HepG2 (cell line): ENCODE measurements around the gene HNRNPL. TPM values are rescaled to one million over a fixed set of nuclear protein-coding genes. Genes with fewer than 3 reads are reported as not detected.
"Not testable (repeated sequence)": the region's sequence is repeated elsewhere in the genome, so short reads cannot be mapped to it uniquely, and the experiment has no call there.

Experiments used
- ATAC-seq: fragments of 200-7000 bp; cut with Tn5 transposase; 3 replicates; pipeline ENCODE4 v1.9.1; 2020; ENCODE audit warnings: mild to moderate bottlenecking, moderate library complexity
- BruUV-seq: library from RNA; stranded (reverse); fragments of 400-500 nt; replicated peaks from 2 replicates; lab custom pipeline; 2021; lab: Mats Ljungman, UMichigan
- CTCF ChIA-PET: fragments of 300-600 bp; formaldehyde crosslinking; extraction: SDS; loops from one replicate; lab custom pipeline; 2021; ENCODE audit warnings: low total read pairs, inconsistent platforms, low intra/inter-chr PET ratio; lab: Yijun Ruan, JAX
- POLR2A ChIA-PET: fragments of 350-600 bp; sonication (Branson Sonifier 250); formaldehyde crosslinking; loops from one replicate; lab custom pipeline; 2020; ENCODE audit warnings: antibody characterized with exemption, inconsistent platforms; lab: Yijun Ruan, JAX
- DNase-seq: peaks from one replicate; pipeline ENCODE4 v3.0.0-alpha.2; 2015; ENCODE audit warnings: low spot score
- FAIRE-seq: peaks from 3 replicates; lab custom pipeline; 2011; peaks lifted over from hg19 to GRCh38; lab: Jason Lieb, UNC
- H2AFZ ChIP-seq: one replicate; pipeline ENCODE4 v1.6.1; 2011; ENCODE audit warnings: low read length, inconsistent platforms
- H3K27ac ChIP-seq: fragments of 300-600 bp; 3 replicates; pipeline ENCODE4 v1.8.0; 2011; ENCODE audit warnings: mixed run types, mild to moderate bottlenecking, mixed read lengths, low read length, inconsistent platforms; ENCODE audit not compliant: insufficient read depth; ENCODE audit errors: extremely low read length
- H3K27me3 ChIP-seq, 2 experiments: fragments of 200-600 bp in 1 of 2; 2 replicates in 1 of 2; 3 replicates in 1 of 2; pipeline versions ENCODE4 v1.6.0 to v1.8.0; 2011; ENCODE audit warnings: low read length in 2 of 2, mild to moderate bottlenecking in 2 of 2, moderate library complexity in 2 of 2, inconsistent platforms in 1 of 2; ENCODE audit not compliant: insufficient read depth in 2 of 2, control insufficient read depth in 1 of 2
- H3K36me3 ChIP-seq, 2 experiments: fragments of 200-600 bp in 1 of 2; replicated peaks in 1 of 2; 2 replicates in 1 of 2; 3 replicates in 1 of 2; pipeline versions ENCODE4 v1.5.1 to v1.8.0; 2011; ENCODE audit warnings: low read length in 2 of 2, inconsistent platforms in 1 of 2; ENCODE audit not compliant: insufficient read depth in 2 of 2, control insufficient read depth in 1 of 2
- H3K4me1 ChIP-seq: 2 replicates; pipeline ENCODE4 v1.5.1; 2012; ENCODE audit warnings: low read length, inconsistent platforms; ENCODE audit not compliant: insufficient read depth
- H3K4me2 ChIP-seq: 2 replicates; pipeline ENCODE4 v1.6.0; 2011; ENCODE audit warnings: low read depth, low read length, inconsistent platforms
- H3K4me3 ChIP-seq, 3 experiments: fragments of 200-600 bp in 1 of 3; sonication (generic), shearing (Covaris generic) in 1 of 3; replicated peaks in 1 of 3; 2 replicates each; pipeline ENCODE4 v1.5.1; 2011 to 2016; ENCODE audit warnings: low read length in 3 of 3, inconsistent platforms in 2 of 3, low read depth in 2 of 3, mild to moderate bottlenecking in 2 of 3, control low read depth in 1 of 3, mixed read lengths in 1 of 3; ENCODE audit not compliant: insufficient read depth in 1 of 3
- H3K79me2 ChIP-seq: one replicate; pipeline ENCODE4 v1.6.1; 2011; ENCODE audit warnings: low read length, inconsistent platforms; ENCODE audit not compliant: insufficient read depth
- H3K9ac ChIP-seq: 2 replicates; pipeline ENCODE4 v1.6.0; 2011; ENCODE audit warnings: mild to moderate bottlenecking, low read depth, low read length, inconsistent platforms; ENCODE audit not compliant: insufficient read depth
- H3K9me3 ChIP-seq: 2 replicates; pipeline ENCODE4 v1.5.1; 2012; ENCODE audit warnings: mild to moderate bottlenecking, low read length
- H4K20me1 ChIP-seq: 2 replicates; pipeline ENCODE4 v1.6.0; 2011; ENCODE audit warnings: inconsistent platforms, mild to moderate bottlenecking, low read length, moderate library complexity; ENCODE audit not compliant: insufficient read depth
- MIER2 ChIP-seq: IDR thresholded peaks from 2 replicates; pipeline ENCODE4 v1.6.1; 2016; ENCODE audit warnings: missing biosample characterization, missing genetic modification reagents
- SNAPC4 ChIP-seq: sonication (generic); formaldehyde crosslinking; IDR thresholded peaks from 2 replicates; pipeline ENCODE4 v1.4.0; 2020; ENCODE audit warnings: mild to moderate bottlenecking, missing genetic modification reagents
- ZBTB1 ChIP-seq: sonication (generic); formaldehyde crosslinking; IDR thresholded peaks from 2 replicates; pipeline ENCODE4 v1.4.0; 2020; ENCODE audit warnings: missing genetic modification reagents, borderline replicate concordance
- ZFP90 ChIP-seq: sonication (generic); formaldehyde crosslinking; IDR thresholded peaks from 2 replicates; pipeline ENCODE4 v1.8.0; 2022; ENCODE audit warnings: missing genetic modification reagents, mild to moderate bottlenecking, inconsistent platforms, borderline replicate concordance
- WGBS: methylation state at CpG from one replicate; pipeline ENCODE4 v1.1.6; 2017; ENCODE audit warnings: low lambda C conversion rate; 5-methylcytosine and 5-hydroxymethylcytosine counted together
- in situ Hi-C: cut with HindIII; loops from 2 replicates; pipeline ENCODE4 v1.10.0; 2017; ENCODE audit warnings: low pct_unique_long_range_greater_than_20kb; ENCODE audit not compliant: extremely low pct_ligation_motif_present
- intact Hi-C: fragments of 100-400 bp; cut with micrococcal nuclease; formaldehyde crosslinking; loops from one replicate; pipeline ENCODE4 v1.10.0; 2022; ENCODE audit not compliant: unreplicated experiment
- polyA plus RNA-seq, 8 experiments: library from polyadenylated mRNA; depleted of rRNA in 3 of 8; stranded (reverse) in 7 of 8; unstranded in 1 of 8; fragments of >200 nt; fragmentation: Illumina TruSeq in 4 of 8; extraction: Trizol in 4 of 8; gene quantifications; 2 replicates each; pipeline versions ENCODE4 v1.2.1 to v1.2.3, GENCODE V29; 2011 to 2016; ENCODE audit warnings: low read depth in 4 of 8, missing spikeins in 1 of 8, mixed read lengths in 1 of 8; ENCODE audit not compliant: insufficient read depth in 1 of 8
- total RNA-seq, 5 experiments: library from RNA; depleted of rRNA; stranded (reverse); fragments of >200 nt; fragmentation: Illumina TruSeq; extraction: Trizol; gene quantifications; 2 replicates each; pipeline ENCODE4 v1.2.3, GENCODE V29; 2016; ENCODE audit warnings: low read depth in 1 of 5
- TF ChIP-seq, protein P1 (sequence below): sonication (generic); formaldehyde crosslinking; IDR thresholded peaks from 2 replicates; pipeline ENCODE4 v1.4.0; 2020; ENCODE audit warnings: missing genetic modification reagents

Gene HNRNPL
- total and polyA plus RNA-seq, 2 of the 13 experiments (the other 11 are each of a cell fraction or from before 2014, with no cell fraction given), result 156 to 278 TPM

DNA sequence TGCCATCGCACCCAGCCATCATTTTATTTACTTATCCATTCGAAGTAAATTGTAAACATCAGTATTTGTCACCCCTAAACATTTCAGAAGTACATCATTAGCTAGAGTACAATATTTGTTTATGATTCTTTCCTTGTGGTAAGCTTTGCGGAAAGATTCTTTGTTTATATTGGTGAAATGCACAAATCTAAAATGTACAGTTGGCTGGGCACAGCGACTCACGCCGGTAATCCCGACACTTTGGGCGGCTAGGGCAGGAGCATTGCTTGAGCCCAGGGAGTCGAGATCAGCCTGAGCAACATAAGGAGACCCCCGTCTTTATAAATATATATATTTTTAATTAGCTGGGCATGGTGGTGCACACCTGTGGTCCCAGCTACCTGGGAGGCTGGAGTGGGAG is 50.7 kb downstream of the HNRNPL start:
- POLR2A ChIA-PET, result interaction anchor here (0.6 to 2.2 kb wide), 3 partner anchors 16 to 32 kb away, joined by 3 to 10 read pairs (median 4); partner anchors contain the start of gene ECH1
- H3K36me3 ChIP-seq, result no peaks in the 10 kb centered on the region
- H3K9ac ChIP-seq, result no peak overlapping the region
- ATAC-seq, result no peak
- BruUV-seq, result no TSS peak
- H3K79me2 ChIP-seq, result no peaks in the 10 kb centered on the region
- no peak for FAIRE-seq
- H4K20me1 ChIP-seq, result no peaks in the 10 kb centered on the region
- in situ Hi-C loops, result no loop called here
- intact Hi-C loops, result no loop called here
- H2AFZ ChIP-seq, result no peak overlapping the region
- CTCF ChIA-PET, result no interaction called here
- TF ChIP-seq SNAPC4, result no peak
- no peak for TF ChIP-seq ZFP90
- no peak for TF ChIP-seq ZBTB1 (CRISPR knock-in tag)
- no peak for TF ChIP-seq MIER2 (CRISPR knock-in tag)
- TF ChIP-seq, protein P1, sequence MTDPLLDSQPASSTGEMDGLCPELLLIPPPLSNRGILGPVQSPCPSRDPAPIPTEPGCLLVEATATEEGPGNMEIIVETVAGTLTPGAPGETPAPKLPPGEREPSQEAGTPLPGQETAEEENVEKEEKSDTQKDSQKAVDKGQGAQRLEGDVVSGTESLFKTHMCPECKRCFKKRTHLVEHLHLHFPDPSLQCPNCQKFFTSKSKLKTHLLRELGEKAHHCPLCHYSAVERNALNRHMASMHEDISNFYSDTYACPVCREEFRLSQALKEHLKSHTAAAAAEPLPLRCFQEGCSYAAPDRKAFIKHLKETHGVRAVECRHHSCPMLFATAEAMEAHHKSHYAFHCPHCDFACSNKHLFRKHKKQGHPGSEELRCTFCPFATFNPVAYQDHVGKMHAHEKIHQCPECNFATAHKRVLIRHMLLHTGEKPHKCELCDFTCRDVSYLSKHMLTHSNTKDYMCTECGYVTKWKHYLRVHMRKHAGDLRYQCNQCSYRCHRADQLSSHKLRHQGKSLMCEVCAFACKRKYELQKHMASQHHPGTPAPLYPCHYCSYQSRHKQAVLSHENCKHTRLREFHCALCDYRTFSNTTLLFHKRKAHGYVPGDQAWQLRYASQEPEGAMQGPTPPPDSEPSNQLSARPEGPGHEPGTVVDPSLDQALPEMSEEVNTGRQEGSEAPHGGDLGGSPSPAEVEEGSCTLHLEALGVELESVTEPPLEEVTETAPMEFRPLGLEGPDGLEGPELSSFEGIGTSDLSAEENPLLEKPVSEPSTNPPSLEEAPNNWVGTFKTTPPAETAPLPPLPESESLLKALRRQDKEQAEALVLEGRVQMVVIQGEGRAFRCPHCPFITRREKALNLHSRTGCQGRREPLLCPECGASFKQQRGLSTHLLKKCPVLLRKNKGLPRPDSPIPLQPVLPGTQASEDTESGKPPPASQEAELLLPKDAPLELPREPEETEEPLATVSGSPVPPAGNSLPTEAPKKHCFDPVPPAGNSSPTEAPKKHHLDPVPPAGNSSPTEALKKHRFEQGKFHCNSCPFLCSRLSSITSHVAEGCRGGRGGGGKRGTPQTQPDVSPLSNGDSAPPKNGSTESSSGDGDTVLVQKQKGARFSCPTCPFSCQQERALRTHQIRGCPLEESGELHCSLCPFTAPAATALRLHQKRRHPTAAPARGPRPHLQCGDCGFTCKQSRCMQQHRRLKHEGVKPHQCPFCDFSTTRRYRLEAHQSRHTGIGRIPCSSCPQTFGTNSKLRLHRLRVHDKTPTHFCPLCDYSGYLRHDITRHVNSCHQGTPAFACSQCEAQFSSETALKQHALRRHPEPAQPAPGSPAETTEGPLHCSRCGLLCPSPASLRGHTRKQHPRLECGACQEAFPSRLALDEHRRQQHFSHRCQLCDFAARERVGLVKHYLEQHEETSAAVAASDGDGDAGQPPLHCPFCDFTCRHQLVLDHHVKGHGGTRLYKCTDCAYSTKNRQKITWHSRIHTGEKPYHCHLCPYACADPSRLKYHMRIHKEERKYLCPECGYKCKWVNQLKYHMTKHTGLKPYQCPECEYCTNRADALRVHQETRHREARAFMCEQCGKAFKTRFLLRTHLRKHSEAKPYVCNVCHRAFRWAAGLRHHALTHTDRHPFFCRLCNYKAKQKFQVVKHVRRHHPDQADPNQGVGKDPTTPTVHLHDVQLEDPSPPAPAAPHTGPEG (CRISPR knock-in tag), result no peak
- no peak overlapping the region for H3K4me2 ChIP-seq
- DNase-seq, result no peak
- H3K27me3 ChIP-seq, result no peaks in the 10 kb centered on the region
- no peaks in the 10 kb centered on the region for H3K9me3 ChIP-seq
- 0 out of 2 replicates have a peak, but pooled peaks cover 6% of the 10 kb centered on the region for H3K4me1 ChIP-seq
- WGBS, result 66% methylated on average over 10 of the region's 10 CpGs
- H3K27ac ChIP-seq, result no peak overlapping the region
- no peak overlapping the region for H3K4me3 ChIP-seq

- H3K9me3 ChIP-seq, H3K27ac ChIP-seq, DNase-seq, FAIRE-seq, H3K4me3 ChIP-seq, H4K20me1 ChIP-seq, CTCF ChIA-PET, H3K27me3 ChIP-seq, H3K9ac ChIP-seq, BruUV-seq, H3K4me2 ChIP-seq, in situ Hi-C loops, H3K79me2 ChIP-seq, H2AFZ ChIP-seq, ATAC-seq, H3K36me3 ChIP-seq, POLR2A ChIA-PET, intact Hi-C loops: not testable (repeated sequence)
- WGBS, result no CpG with 5 or more reads among the region's 33 CpGs
- H3K4me1 ChIP-seq, result peaks cover 13% of the 10 kb centered on the region
Measured at GRCh38 chr19:38797781-38798180, 52.0 kb downstream of the HNRNPL start.
